ENCODE measurements around the gene ZBTB39.

The ZBTB39 gene

DNA sequence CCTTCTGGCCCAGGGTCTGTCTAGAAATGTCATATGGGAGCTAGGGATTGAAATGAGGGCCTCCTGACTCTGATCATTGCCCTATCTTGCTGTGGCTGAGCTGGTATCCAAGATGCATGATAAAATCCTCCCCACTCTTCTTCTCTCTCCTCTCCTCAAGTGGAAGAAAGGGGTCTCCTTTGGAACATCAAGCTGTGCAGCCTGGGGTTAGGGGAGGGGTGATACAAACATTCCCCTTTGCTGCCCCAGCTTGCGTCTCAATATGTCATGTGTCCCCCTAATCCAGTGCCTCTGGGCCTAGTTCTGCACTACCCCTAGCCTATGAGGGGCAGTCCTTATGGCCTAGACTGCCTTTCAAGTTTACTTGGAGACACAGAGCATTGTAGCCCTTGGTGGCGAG is 57.5 kb downstream of the ZBTB39 start:
- H3K4me3 ChIP-seq (replicated peaks; ENCODE audit: low read depth, low read length), result no peak overlapping the region
- DNase-seq (ENCODE audit: low read depth), result no peak
- TF ChIP-seq, protein P1, sequence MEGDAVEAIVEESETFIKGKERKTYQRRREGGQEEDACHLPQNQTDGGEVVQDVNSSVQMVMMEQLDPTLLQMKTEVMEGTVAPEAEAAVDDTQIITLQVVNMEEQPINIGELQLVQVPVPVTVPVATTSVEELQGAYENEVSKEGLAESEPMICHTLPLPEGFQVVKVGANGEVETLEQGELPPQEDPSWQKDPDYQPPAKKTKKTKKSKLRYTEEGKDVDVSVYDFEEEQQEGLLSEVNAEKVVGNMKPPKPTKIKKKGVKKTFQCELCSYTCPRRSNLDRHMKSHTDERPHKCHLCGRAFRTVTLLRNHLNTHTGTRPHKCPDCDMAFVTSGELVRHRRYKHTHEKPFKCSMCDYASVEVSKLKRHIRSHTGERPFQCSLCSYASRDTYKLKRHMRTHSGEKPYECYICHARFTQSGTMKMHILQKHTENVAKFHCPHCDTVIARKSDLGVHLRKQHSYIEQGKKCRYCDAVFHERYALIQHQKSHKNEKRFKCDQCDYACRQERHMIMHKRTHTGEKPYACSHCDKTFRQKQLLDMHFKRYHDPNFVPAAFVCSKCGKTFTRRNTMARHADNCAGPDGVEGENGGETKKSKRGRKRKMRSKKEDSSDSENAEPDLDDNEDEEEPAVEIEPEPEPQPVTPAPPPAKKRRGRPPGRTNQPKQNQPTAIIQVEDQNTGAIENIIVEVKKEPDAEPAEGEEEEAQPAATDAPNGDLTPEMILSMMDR (IDR thresholded peaks at IDR 0.05; ENCODE audit: low read length, missing control alignments), result no peak
